A673 (cell line): ENCODE results near the gene ABCA4. TPM values are rescaled to one million over a fixed set of nuclear protein-coding genes. Genes with fewer than 3 reads are reported as not detected.
"Not testable (repeated sequence)": the region's sequence is repeated elsewhere in the genome, so short reads cannot be mapped to it uniquely, and the experiment has no call there.

Experiments used
- BruUV-seq: library from RNA; stranded (reverse); fragments of 400-500 nt; replicated peaks from 2 replicates; lab custom pipeline; 2021; lab: Mats Ljungman, UMichigan
- CTCF ChIA-PET: fragments of 300-600 bp; sonication (Branson Sonifier 250); formaldehyde crosslinking; loops from one replicate; lab custom pipeline; 2022; ENCODE audit warnings: antibody characterized with exemption; lab: Charles Lee
- POLR2A ChIA-PET: fragments of 300-600 bp; sonication (Branson Sonifier 250); formaldehyde crosslinking; loops from one replicate; lab custom pipeline; 2022; ENCODE audit warnings: antibody characterized with exemption; ENCODE audit not compliant: low non-redundant PET; lab: Charles Lee
- DNase-seq: peaks from one replicate; pipeline ENCODE4 v3.0.0-alpha.2; 2015; ENCODE audit warnings: low spot score
- H3K27ac ChIP-seq: fragments of 200-600 bp; sonication (generic); 2 replicates; pipeline ENCODE4 v1.5.1; 2016; ENCODE audit warnings: mixed run types, low read depth, mild to moderate bottlenecking, mixed read lengths, antibody characterized with exemption, low read length; ENCODE audit not compliant: poor library complexity, severe bottlenecking
- H3K27me3 ChIP-seq: fragments of 200-600 bp; sonication (generic); replicated peaks from 2 replicates; pipeline ENCODE4 v1.6.1; 2017; ENCODE audit warnings: mixed run types, low read depth, mild to moderate bottlenecking, mixed read lengths, antibody characterized with exemption, low read length; ENCODE audit not compliant: insufficient read depth, poor library complexity
- H3K36me3 ChIP-seq: fragments of 200-600 bp; sonication (generic); 2 replicates; pipeline ENCODE4 v1.6.1; 2016; ENCODE audit warnings: mixed run types, mild to moderate bottlenecking, mixed read lengths, antibody characterized with exemption, low read length; ENCODE audit not compliant: insufficient read depth, poor library complexity, severe bottlenecking
- H3K4me1 ChIP-seq: fragments of 200-600 bp; sonication (generic); 2 replicates; pipeline ENCODE4 v1.6.1; 2017; ENCODE audit warnings: mixed run types, mild to moderate bottlenecking, mixed read lengths, antibody characterized with exemption, low read length; ENCODE audit not compliant: insufficient read depth, poor library complexity, severe bottlenecking
- H3K4me3 ChIP-seq: fragments of 200-600 bp; sonication (generic); 2 replicates; pipeline ENCODE4 v1.5.1; 2016; ENCODE audit warnings: low read depth, mixed run types, mild to moderate bottlenecking, mixed read lengths, low read length; ENCODE audit not compliant: poor library complexity, severe bottlenecking
- H3K9me3 ChIP-seq: fragments of 200-600 bp; sonication (generic); 2 replicates; pipeline ENCODE4 v1.6.1; 2016; ENCODE audit warnings: mixed run types, low read depth, mild to moderate bottlenecking, mixed read lengths, antibody characterized with exemption, low read length; ENCODE audit not compliant: poor library complexity, severe bottlenecking
- CTCF ChIP-seq: fragments of 300-800, 200-600 bp; sonication (generic); conservative IDR thresholded peaks from 2 replicates; pipeline ENCODE4 v1.5.1; 2017; ENCODE audit warnings: low read depth, mild to moderate bottlenecking, antibody characterized with exemption, low read length, moderate library complexity, mixed read lengths
- EZH2 ChIP-seq: fragments of 200-600 bp; sonication (generic); IDR thresholded peaks from 2 replicates; pipeline ENCODE4 v1.6.1; 2017; ENCODE audit warnings: borderline replicate concordance, low read depth, mild to moderate bottlenecking, mixed read lengths, antibody characterized with exemption, low read length; ENCODE audit not compliant: poor library complexity, severe bottlenecking
- intact Hi-C: fragments of 100-400 bp; cut with micrococcal nuclease; formaldehyde crosslinking; loops from one replicate; pipeline ENCODE4 v1.10.0; 2022; ENCODE audit not compliant: unreplicated experiment
- total RNA-seq: library from RNA; stranded (reverse); gene quantifications from 2 replicates; pipeline ENCODE4 v1.2.3, GENCODE V29; 2021

The ABCA4 gene
- total RNA-seq, 1 experiment from 2014 or later = 0.09 TPM

GRCh38 chr1:94153133-94153532, 32.2 kb upstream of the ABCA4 start:
- TF ChIP-seq CTCF (no peak), EZH2 (no peak)
- Histone ChIP-seq H3K36me3 (no peaks in the 10 kb centered on the region), H3K9me3 (no peaks in the 10 kb centered on the region), H3K4me3 (no peak overlapping the region), H3K27me3 (no peaks in the 10 kb centered on the region), H3K4me1 (no peaks in the 10 kb centered on the region), H3K27ac (no peak overlapping the region)
- CTCF ChIA-PET = no interaction called here
- POLR2A ChIA-PET = no interaction called here
- intact Hi-C loops = no loop called here
- BruUV-seq = no TSS peak
- DNase-seq = no peak

- intact Hi-C loops, H3K36me3 ChIP-seq, CTCF ChIA-PET, H3K27me3 ChIP-seq, H3K27ac ChIP-seq, POLR2A ChIA-PET, H3K4me3 ChIP-seq, H3K9me3 ChIP-seq, DNase-seq, BruUV-seq, H3K4me1 ChIP-seq: not testable (repeated sequence)
These were observed 28.2 kb upstream of the ABCA4 start for GRCh38 chr1:94149166-94149565.

- Histone ChIP-seq H3K27ac (no peak overlapping the region), H3K4me1 (no peaks in the 10 kb centered on the region), H3K27me3 (no peaks in the 10 kb centered on the region), H3K9me3 (no peaks in the 10 kb centered on the region), H3K36me3 (no peaks in the 10 kb centered on the region), H3K4me3 (no peak overlapping the region)
- ChIA-PET POLR2A (no interaction called here), CTCF (no interaction called here)
- intact Hi-C loops = no loop called here
- no TSS peak for BruUV-seq
- TF ChIP-seq EZH2 = no peak
- TF ChIP-seq CTCF = no peak
- DNase-seq = no peak
These were observed 25.3 kb upstream of the ABCA4 start for GRCh38 chr1:94146273-94146672.

GRCh38 chr1:94144836-94145235, 23.9 kb upstream of the ABCA4 start:
- no peaks in the 10 kb centered on the region for H3K36me3 ChIP-seq
- H3K4me1 ChIP-seq = no peaks in the 10 kb centered on the region
- intact Hi-C loops = no loop called here
- no peak for DNase-seq
- H3K9me3 ChIP-seq = no peaks in the 10 kb centered on the region
- ChIA-PET CTCF (no interaction called here), POLR2A (no interaction called here)
- no TSS peak for BruUV-seq
- H3K27ac ChIP-seq = no peak overlapping the region
- H3K4me3 ChIP-seq = no peak overlapping the region
- H3K27me3 ChIP-seq = no peaks in the 10 kb centered on the region
- no peak for TF ChIP-seq EZH2
- no peak for TF ChIP-seq CTCF
